ENCODE data around the gene SULF2. TPM values are rescaled to one million over a fixed set of nuclear protein-coding genes. Genes with fewer than 3 reads are reported as not detected.

The SULF2 gene
- total and polyA plus RNA-seq, 2 of the 4 experiments (the other 2 are of a cell fraction): 0.54 to 0.77 TPM

GRCh38 chr20:47708953-47709833 is 76.1 kb downstream of the SULF2 start:
- no peak overlapping the region for H3K4ac ChIP-seq (ENCODE audit: low read depth, low read length)
- H2AK5ac ChIP-seq (ENCODE audit: low read depth, low read length): no peak overlapping the region
- H3K36me3 ChIP-seq (ENCODE audit: control insufficient read depth, insufficient read depth, low read length): no peaks in the 10 kb centered on the region
- no peaks in the 10 kb centered on the region for H3K79me1 ChIP-seq (ENCODE audit: low read depth in 1 of 2, low read length in 2 of 2)
- dilution Hi-C loops (cut with HindIII; ENCODE audit: low sequenced_read_pairs, unreplicated experiment) (no loop called here), intact Hi-C loops (cut with micrococcal nuclease) (no loop called here), in situ Hi-C loops (cut with MboI; ENCODE audit: low sequenced_read_pairs) (no loop called here)
- no peak overlapping the region for H4K91ac ChIP-seq (ENCODE audit: insufficient read depth, low read depth, low read length)
- no peak overlapping the region for H3K4me3 ChIP-seq (ENCODE audit: insufficient read depth, low read depth, low read length)
- CTCF ChIA-PET: no interaction called here
- no peak overlapping the region for H2BK20ac ChIP-seq (ENCODE audit: low read depth, low read length)
- no peak overlapping the region for H4K8ac ChIP-seq (ENCODE audit: low read depth in 2 of 2, low read length in 2 of 2)
- no peak overlapping the region for H2AFZ ChIP-seq (replicated peaks; ENCODE audit: low read length, poor library complexity)
- no peak overlapping the region for H2BK15ac ChIP-seq (ENCODE audit: low read depth, low read length)
- no peak overlapping the region for H3K18ac ChIP-seq (ENCODE audit: low read depth, low read length)
- DNase-seq (no peak), ATAC-seq (ENCODE audit: low read depth) (no peak)
- H2BK5ac ChIP-seq (ENCODE audit: low read depth, low read length, poor library complexity, severe bottlenecking): no peak overlapping the region
- no peaks in the 10 kb centered on the region for H4K20me1 ChIP-seq (ENCODE audit: insufficient read depth, low read length)
- no peak overlapping the region for H3K56ac ChIP-seq (ENCODE audit: extremely low read depth, insufficient read depth, low read length)
- H3K23ac ChIP-seq (ENCODE audit: low read depth, low read length): no peak overlapping the region
- POLR2A ChIA-PET (ENCODE audit: unreplicated experiment): no interaction called here
- no peak overlapping the region for H3K14ac ChIP-seq (replicated peaks; ENCODE audit: low read depth, low read length)
- no peak overlapping the region for H3K9ac ChIP-seq (ENCODE audit: low read depth, low read length)
- WGBS, 2 experiments (ENCODE audit: extremely low coverage in 2 of 2, insufficient read length in 1 of 2): 41% methylated on average over 3 of the region's 10 CpGs; no CpG with 5 or more reads in 1 of the 2 experiments
- no peaks in the 10 kb centered on the region for H3K9me1 ChIP-seq (ENCODE audit: insufficient read depth, low read length)
- no peak for TF ChIP-seq POLR2A (IDR thresholded peaks at IDR 0.05; ENCODE audit: low read depth, low read length)
- no peaks in the 10 kb centered on the region; the same call in 1 of the 2 replicates for H3K4me1 ChIP-seq (ENCODE audit: control insufficient read depth, insufficient read depth, low read length)
- H3K4me2 ChIP-seq (ENCODE audit: low read depth, low read length): no peak overlapping the region
- peaks cover 3% of the 10 kb centered on the region for H3K27me3 ChIP-seq (ENCODE audit: control insufficient read depth, insufficient read depth, low read length)
- no peak overlapping the region for H2BK120ac ChIP-seq (ENCODE audit: low read depth, low read length)
- no peak overlapping the region for H4K5ac ChIP-seq (ENCODE audit: low read depth, low read length)
- no peaks in the 10 kb centered on the region for H3K9me3 ChIP-seq (ENCODE audit: control insufficient read depth, insufficient read depth, low read length)
- H2AK9ac ChIP-seq (replicated peaks; ENCODE audit: low read depth, low read length, poor library complexity): no peak overlapping the region
- H3K27ac ChIP-seq (ENCODE audit: insufficient read depth, low read length): no peak overlapping the region
- no TSS peak for BruUV-seq (replicated peaks)

Data from IMR-90 (cell line).